ENCODE data around the gene FAM110D. TPM values are rescaled to one million over a fixed set of nuclear protein-coding genes. Genes with fewer than 3 reads are reported as not detected.

The FAM110D gene
- total and polyA plus RNA-seq, 2 experiments from 2014 or later: 0.24 to 0.39 TPM

- ATAC-seq: no peak
- H3K4me3 ChIP-seq: no peak overlapping the region
- H3K27ac Mint-ChIP-seq: no peak overlapping the region
- no peaks in the 10 kb centered on the region for H3K27me3 ChIP-seq (ENCODE audit: insufficient read depth)
- no peaks in the 10 kb centered on the region for H3K9me2 ChIP-seq (ENCODE audit: insufficient read depth)
- no peaks in the 10 kb centered on the region for H3K9me3 Mint-ChIP-seq
- 0 out of 2 replicates have a peak, but pooled peaks cover 4% of the 10 kb centered on the region for H3F3A ChIP-seq (replicated peaks; ENCODE audit: low read depth)
- H3K36me3 ChIP-seq (ENCODE audit: insufficient read depth): no peaks in the 10 kb centered on the region
- H3K79me2 ChIP-seq (replicated peaks; ENCODE audit: insufficient read depth): no peaks in the 10 kb centered on the region
- DNase-seq (ENCODE audit: low spot score): no peak
- peaks cover under 1% of the 10 kb centered on the region; the same call in 2 of the 3 replicates for H3K4me1 Mint-ChIP-seq
- H3K4me1 ChIP-seq (ENCODE audit: insufficient read depth): no peaks in the 10 kb centered on the region
- H2AFZ ChIP-seq: no peak overlapping the region
- no peak overlapping the region for H3K4me3 Mint-ChIP-seq
- H3K27ac ChIP-seq (ENCODE audit: low read depth): no peak overlapping the region
- H3K27me3 Mint-ChIP-seq (ENCODE audit: insufficient read depth, low read depth, poor library complexity): peaks cover 9% of the 10 kb centered on the region
- H3K4me2 ChIP-seq: no peak overlapping the region
- H3K36me3 Mint-ChIP-seq (ENCODE audit: low read depth): peaks cover 16% of the 10 kb centered on the region
- no peaks in the 10 kb centered on the region for H4K20me1 ChIP-seq (replicated peaks; ENCODE audit: insufficient read depth)
- TF ChIP-seq ZNF331 (CRISPR knock-in tag; IDR thresholded peaks at IDR 0.05; ENCODE audit: low read depth): no peak
- no peak for TF ChIP-seq STAT1 (IDR thresholded peaks at IDR 0.05; ENCODE audit: unreplicated experiment)
- TF ChIP-seq, protein P1, sequence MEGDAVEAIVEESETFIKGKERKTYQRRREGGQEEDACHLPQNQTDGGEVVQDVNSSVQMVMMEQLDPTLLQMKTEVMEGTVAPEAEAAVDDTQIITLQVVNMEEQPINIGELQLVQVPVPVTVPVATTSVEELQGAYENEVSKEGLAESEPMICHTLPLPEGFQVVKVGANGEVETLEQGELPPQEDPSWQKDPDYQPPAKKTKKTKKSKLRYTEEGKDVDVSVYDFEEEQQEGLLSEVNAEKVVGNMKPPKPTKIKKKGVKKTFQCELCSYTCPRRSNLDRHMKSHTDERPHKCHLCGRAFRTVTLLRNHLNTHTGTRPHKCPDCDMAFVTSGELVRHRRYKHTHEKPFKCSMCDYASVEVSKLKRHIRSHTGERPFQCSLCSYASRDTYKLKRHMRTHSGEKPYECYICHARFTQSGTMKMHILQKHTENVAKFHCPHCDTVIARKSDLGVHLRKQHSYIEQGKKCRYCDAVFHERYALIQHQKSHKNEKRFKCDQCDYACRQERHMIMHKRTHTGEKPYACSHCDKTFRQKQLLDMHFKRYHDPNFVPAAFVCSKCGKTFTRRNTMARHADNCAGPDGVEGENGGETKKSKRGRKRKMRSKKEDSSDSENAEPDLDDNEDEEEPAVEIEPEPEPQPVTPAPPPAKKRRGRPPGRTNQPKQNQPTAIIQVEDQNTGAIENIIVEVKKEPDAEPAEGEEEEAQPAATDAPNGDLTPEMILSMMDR (conservative IDR thresholded peaks at IDR 0.05; ENCODE audit: low read depth in 2 of 2): no peak
- TF ChIP-seq POLR2AphosphoS5 (IDR thresholded peaks at IDR 0.05; ENCODE audit: low read depth): no peak
- no peak for TF ChIP-seq JUNB (IDR thresholded peaks at IDR 0.05; ENCODE audit: unreplicated experiment)
- no peak for TF ChIP-seq ZNF114 (CRISPR knock-in tag; IDR thresholded peaks at IDR 0.05)
- no peak for TF ChIP-seq EZH2 (IDR thresholded peaks at IDR 0.05; ENCODE audit: low read depth, unreplicated experiment)
- no peak for TF ChIP-seq ETS1 (IDR thresholded peaks at IDR 0.05)
These were observed 26.0 kb downstream of the FAM110D start for GRCh38 chr1:26184883-26185282.

GRCh38 chr1:26187882-26188281, 29.0 kb downstream of the FAM110D start:
- Histone ChIP-seq H3K4me3 (no peak overlapping the region), H3K36me3 (ENCODE audit: insufficient read depth) (no peaks in the 10 kb centered on the region), H2AFZ (no peak overlapping the region), H3K4me2 (no peak overlapping the region), H4K20me1 (replicated peaks; ENCODE audit: insufficient read depth) (no peaks in the 10 kb centered on the region), H3K9me2 (ENCODE audit: insufficient read depth) (no peaks in the 10 kb centered on the region), H3F3A (replicated peaks; ENCODE audit: low read depth) (0 out of 2 replicates have a peak, but pooled peaks cover 4% of the 10 kb centered on the region), H3K79me2 (replicated peaks; ENCODE audit: insufficient read depth) (no peaks in the 10 kb centered on the region), H3K27ac (ENCODE audit: low read depth) (no peak overlapping the region), H3K4me1 (ENCODE audit: insufficient read depth) (no peaks in the 10 kb centered on the region), H3K27me3 (ENCODE audit: insufficient read depth) (no peaks in the 10 kb centered on the region)
- ATAC-seq: no peak
- no peak for DNase-seq (ENCODE audit: low spot score)
- H3K4me1 Mint-ChIP-seq: peaks cover 17% of the 10 kb centered on the region
- H3K9me3 Mint-ChIP-seq: no peaks in the 10 kb centered on the region; the same call in 2 of the 3 replicates
- no peak overlapping the region for H3K4me3 Mint-ChIP-seq
- H3K27me3 Mint-ChIP-seq (ENCODE audit: insufficient read depth, low read depth, poor library complexity): peaks cover 13% of the 10 kb centered on the region
- H3K36me3 Mint-ChIP-seq (ENCODE audit: low read depth): peaks cover 9% of the 10 kb centered on the region; the same call in 2 of the 3 replicates
- no peak overlapping the region for H3K27ac Mint-ChIP-seq
- TF ChIP-seq EZH2phosphoT487 (IDR thresholded peaks at IDR 0.05; ENCODE audit: unreplicated experiment) (no peak), ZNF331 (CRISPR knock-in tag; IDR thresholded peaks at IDR 0.05; ENCODE audit: low read depth) (no peak), CREB1 (CRISPR knock-in tag; IDR thresholded peaks at IDR 0.05; ENCODE audit: low read depth) (no peak), ZNF462 (CRISPR knock-in tag; IDR thresholded peaks at IDR 0.05) (no peak), NANOG (IDR thresholded peaks at IDR 0.05; ENCODE audit: borderline replicate concordance) (no peak), ETS1 (IDR thresholded peaks at IDR 0.05) (no peak)
